Ovary (tissue), 3 donors: ENCODE results near the gene CDIPT.

Experiments
- CTCF ChIP-seq, 3 donors: fragments of 450-650 bp in 2 of 3; fragments of 200-600 bp in 1 of 3; IDR thresholded peaks; one replicate each; pipeline versions ENCODE4 v1.5.1 to v1.8.0; 2016 to 2022; ENCODE audit warnings: antibody characterized with exemption in 3 of 3, mild to moderate bottlenecking in 1 of 3
- EP300 ChIP-seq: sonication (generic); formaldehyde crosslinking; IDR thresholded peaks from one replicate; pipeline ENCODE4 v1.6.1; 2017; ENCODE audit warnings: antibody characterized with exemption
- POLR2A ChIP-seq: fragments of 450-650 bp; IDR thresholded peaks from one replicate; pipeline ENCODE4 v1.6.1; 2017; ENCODE audit warnings: antibody characterized with exemption, mild to moderate bottlenecking, moderate library complexity
- donor health status: DM: no; HTN: no; CAD: no.

- TF ChIP-seq EP300 (no peak), POLR2A (no peak), CTCF (IDR thresholded peaks at IDR 0.05) (no peak)
These were observed 53.0 kb downstream of the CDIPT start for GRCh38 chr16:29809850-29810698.
